Peyer's patch (tissue), 4 donors: Measurements from ENCODE around the gene NBAS.

Experiments used
- POLR2A ChIP-seq, 2 donors: fragments of 450-650 bp; IDR thresholded peaks; one replicate each; pipeline ENCODE4 v1.5.1; 2017; ENCODE audit warnings: antibody characterized with exemption in 2 of 2, mild to moderate bottlenecking in 2 of 2, moderate library complexity in 2 of 2
- TF ChIP-seq, protein P1 (sequence below), 6 experiments: fragments of 450-650 bp in 4 of 6; fragments of 200-600 bp in 2 of 6; sonication (generic) in 1 of 6; IDR thresholded peaks; one replicate each; pipeline ENCODE4 v1.5.1; 2017 to 2019; ENCODE audit warnings: antibody characterized with exemption in 6 of 6, mild to moderate bottlenecking in 3 of 6, moderate library complexity in 1 of 6

GRCh38 chr2:15547115-15547876 is 13.8 kb downstream of the NBAS start:
- TF ChIP-seq, protein P1, sequence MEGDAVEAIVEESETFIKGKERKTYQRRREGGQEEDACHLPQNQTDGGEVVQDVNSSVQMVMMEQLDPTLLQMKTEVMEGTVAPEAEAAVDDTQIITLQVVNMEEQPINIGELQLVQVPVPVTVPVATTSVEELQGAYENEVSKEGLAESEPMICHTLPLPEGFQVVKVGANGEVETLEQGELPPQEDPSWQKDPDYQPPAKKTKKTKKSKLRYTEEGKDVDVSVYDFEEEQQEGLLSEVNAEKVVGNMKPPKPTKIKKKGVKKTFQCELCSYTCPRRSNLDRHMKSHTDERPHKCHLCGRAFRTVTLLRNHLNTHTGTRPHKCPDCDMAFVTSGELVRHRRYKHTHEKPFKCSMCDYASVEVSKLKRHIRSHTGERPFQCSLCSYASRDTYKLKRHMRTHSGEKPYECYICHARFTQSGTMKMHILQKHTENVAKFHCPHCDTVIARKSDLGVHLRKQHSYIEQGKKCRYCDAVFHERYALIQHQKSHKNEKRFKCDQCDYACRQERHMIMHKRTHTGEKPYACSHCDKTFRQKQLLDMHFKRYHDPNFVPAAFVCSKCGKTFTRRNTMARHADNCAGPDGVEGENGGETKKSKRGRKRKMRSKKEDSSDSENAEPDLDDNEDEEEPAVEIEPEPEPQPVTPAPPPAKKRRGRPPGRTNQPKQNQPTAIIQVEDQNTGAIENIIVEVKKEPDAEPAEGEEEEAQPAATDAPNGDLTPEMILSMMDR (IDR thresholded peaks at IDR 0.05): no peak
- no peak for TF ChIP-seq POLR2A (IDR thresholded peaks at IDR 0.05)
